Measurements from ENCODE around the gene ATF7.
"Not testable (repeated sequence)": the region's sequence is repeated elsewhere in the genome, so short reads cannot be mapped to it uniquely, and the experiment has no call there.

DNA sequence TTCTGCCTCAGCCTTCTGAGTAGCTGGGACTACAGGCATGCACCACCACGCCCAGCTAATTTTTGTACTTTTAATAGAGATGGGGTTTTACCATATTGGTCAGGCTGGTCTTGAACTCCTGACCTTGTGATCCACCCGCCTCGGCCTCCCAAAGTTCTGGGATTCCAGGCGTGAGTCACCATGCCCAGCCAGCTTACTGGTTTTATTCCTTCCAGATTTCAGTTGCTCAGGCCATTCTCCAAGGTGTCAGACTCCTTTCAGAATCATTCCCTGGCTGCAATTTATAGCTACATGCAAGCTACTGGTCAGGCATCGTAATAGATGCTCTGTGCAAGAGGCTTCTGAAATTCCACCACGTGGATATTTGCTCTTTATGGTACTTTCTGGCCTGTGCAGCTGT is 144.7 kb downstream of the ATF7 start:
- TF ChIP-seq, protein P1, sequence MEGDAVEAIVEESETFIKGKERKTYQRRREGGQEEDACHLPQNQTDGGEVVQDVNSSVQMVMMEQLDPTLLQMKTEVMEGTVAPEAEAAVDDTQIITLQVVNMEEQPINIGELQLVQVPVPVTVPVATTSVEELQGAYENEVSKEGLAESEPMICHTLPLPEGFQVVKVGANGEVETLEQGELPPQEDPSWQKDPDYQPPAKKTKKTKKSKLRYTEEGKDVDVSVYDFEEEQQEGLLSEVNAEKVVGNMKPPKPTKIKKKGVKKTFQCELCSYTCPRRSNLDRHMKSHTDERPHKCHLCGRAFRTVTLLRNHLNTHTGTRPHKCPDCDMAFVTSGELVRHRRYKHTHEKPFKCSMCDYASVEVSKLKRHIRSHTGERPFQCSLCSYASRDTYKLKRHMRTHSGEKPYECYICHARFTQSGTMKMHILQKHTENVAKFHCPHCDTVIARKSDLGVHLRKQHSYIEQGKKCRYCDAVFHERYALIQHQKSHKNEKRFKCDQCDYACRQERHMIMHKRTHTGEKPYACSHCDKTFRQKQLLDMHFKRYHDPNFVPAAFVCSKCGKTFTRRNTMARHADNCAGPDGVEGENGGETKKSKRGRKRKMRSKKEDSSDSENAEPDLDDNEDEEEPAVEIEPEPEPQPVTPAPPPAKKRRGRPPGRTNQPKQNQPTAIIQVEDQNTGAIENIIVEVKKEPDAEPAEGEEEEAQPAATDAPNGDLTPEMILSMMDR (conservative IDR thresholded peaks at IDR 0.05; ENCODE audit: low read depth, low read length), result not testable (repeated sequence)
- TF ChIP-seq RCOR1 (IDR thresholded peaks at IDR 0.05; ENCODE audit: insufficient replicate concordance, low read length); RAD21 (IDR thresholded peaks at IDR 0.05; ENCODE audit: low read length); POLR2A (IDR thresholded peaks at IDR 0.05; ENCODE audit: low read depth, low read length); CEBPB (IDR thresholded peaks at IDR 0.05; ENCODE audit: low read depth, low read length); MAZ (IDR thresholded peaks at IDR 0.05; ENCODE audit: borderline replicate concordance, low read depth, low read length); CHD1 (IDR thresholded peaks at IDR 0.05; ENCODE audit: low read depth, low read length); BHLHE40 (IDR thresholded peaks at IDR 0.05; ENCODE audit: low read depth, low read length); FOS (IDR thresholded peaks at IDR 0.05; ENCODE audit: low read depth, low read length): not testable (repeated sequence)
- TF ChIP-seq, protein P2, sequence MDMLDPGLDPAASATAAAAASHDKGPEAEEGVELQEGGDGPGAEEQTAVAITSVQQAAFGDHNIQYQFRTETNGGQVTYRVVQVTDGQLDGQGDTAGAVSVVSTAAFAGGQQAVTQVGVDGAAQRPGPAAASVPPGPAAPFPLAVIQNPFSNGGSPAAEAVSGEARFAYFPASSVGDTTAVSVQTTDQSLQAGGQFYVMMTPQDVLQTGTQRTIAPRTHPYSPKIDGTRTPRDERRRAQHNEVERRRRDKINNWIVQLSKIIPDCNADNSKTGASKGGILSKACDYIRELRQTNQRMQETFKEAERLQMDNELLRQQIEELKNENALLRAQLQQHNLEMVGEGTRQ (IDR thresholded peaks at IDR 0.05; ENCODE audit: low read depth, low read length), result not testable (repeated sequence)
- TF ChIP-seq, protein P3, sequence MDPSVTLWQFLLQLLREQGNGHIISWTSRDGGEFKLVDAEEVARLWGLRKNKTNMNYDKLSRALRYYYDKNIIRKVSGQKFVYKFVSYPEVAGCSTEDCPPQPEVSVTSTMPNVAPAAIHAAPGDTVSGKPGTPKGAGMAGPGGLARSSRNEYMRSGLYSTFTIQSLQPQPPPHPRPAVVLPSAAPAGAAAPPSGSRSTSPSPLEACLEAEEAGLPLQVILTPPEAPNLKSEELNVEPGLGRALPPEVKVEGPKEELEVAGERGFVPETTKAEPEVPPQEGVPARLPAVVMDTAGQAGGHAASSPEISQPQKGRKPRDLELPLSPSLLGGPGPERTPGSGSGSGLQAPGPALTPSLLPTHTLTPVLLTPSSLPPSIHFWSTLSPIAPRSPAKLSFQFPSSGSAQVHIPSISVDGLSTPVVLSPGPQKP (IDR thresholded peaks at IDR 0.05; ENCODE audit: borderline replicate concordance, low read depth, low read length), result not testable (repeated sequence)

Measured in IMR-90 (cell line).